K562 (cell line): ENCODE measurements around the gene PPP1CC. TPM values are rescaled to one million over a fixed set of nuclear protein-coding genes. Genes with fewer than 3 reads are reported as not detected.

Source experiments
- BRF1 ChIP-seq: IDR thresholded peaks from 3 replicates; pipeline ENCODE4 v1.6.1; 2011; ENCODE audit warnings: borderline replicate concordance, mild to moderate bottlenecking; ENCODE audit not compliant: insufficient read length; ENCODE audit errors: extremely low read depth
- CBFA2T3 ChIP-seq: fragments of 450-650 bp; IDR thresholded peaks from 2 replicates; pipeline ENCODE4 v1.6.1; 2017
- ETV6 ChIP-seq, 3 experiments: fragments of 150-350 bp in 1 of 3; sonication (generic) in 1 of 3; formaldehyde crosslinking in 1 of 3; IDR thresholded peaks; 2 replicates each; pipeline versions ENCODE4 v1.6.1 to v1.8.0; 2014 to 2022; ENCODE audit warnings: borderline replicate concordance in 2 of 3, low read depth in 2 of 3, antibody characterized with exemption in 1 of 3, low read length in 1 of 3, mild to moderate bottlenecking in 1 of 3, missing genetic modification reagents in 1 of 3
- FOS ChIP-seq: IDR thresholded peaks from 3 replicates; pipeline ENCODE4 v1.6.1; 2011; ENCODE audit not compliant: insufficient read length; ENCODE audit errors: extremely low read depth
- GTF2A2 ChIP-seq: IDR thresholded peaks from 2 replicates; pipeline ENCODE4 v1.6.1; 2016; ENCODE audit warnings: mild to moderate bottlenecking, missing genetic modification characterization, missing compliant biosample characterization
- HDAC2 ChIP-seq: fragments of 450-650 bp; IDR thresholded peaks from 2 replicates; pipeline ENCODE4 v1.6.1; 2016; ENCODE audit warnings: mild to moderate bottlenecking
- HSF4 ChIP-seq: fragments of 250-450 bp; sonication (Bioruptor Pico); IDR thresholded peaks from 2 replicates; pipeline ENCODE4 v2.1.2; 2022; ENCODE audit warnings: mild to moderate bottlenecking, moderate library complexity, borderline replicate concordance
- MAZ ChIP-seq, 2 experiments: fragments of 450-650 bp in 1 of 2; sonication (generic) in 1 of 2; formaldehyde crosslinking; IDR thresholded peaks in 1 of 2; conservative IDR thresholded peaks in 1 of 2; 2 replicates each; pipeline versions ENCODE4 v1.4.0 to v1.5.0; 2020; ENCODE audit warnings: mild to moderate bottlenecking in 1 of 2, missing genetic modification reagents in 1 of 2
- MED1 ChIP-seq: sonication (generic); formaldehyde crosslinking; IDR thresholded peaks from 2 replicates; pipeline ENCODE4 v1.8.1; 2023; ENCODE audit warnings: missing genetic modification reagents, borderline replicate concordance
- MLX ChIP-seq, 2 experiments: fragments of 450-650 bp in 1 of 2; sonication (generic) in 1 of 2; formaldehyde crosslinking; conservative IDR thresholded peaks; 2 replicates each; pipeline versions ENCODE4 v1.4.0 to v1.8.1; 2020 to 2022; ENCODE audit warnings: mild to moderate bottlenecking in 1 of 2, missing genetic modification reagents in 1 of 2
- NR1H2 ChIP-seq: sonication (generic); formaldehyde crosslinking; IDR thresholded peaks from 2 replicates; pipeline ENCODE4 v1.4.0; 2020; ENCODE audit warnings: mild to moderate bottlenecking, missing genetic modification reagents
- RBM15 ChIP-seq: fragments of 200-400 bp; formaldehyde crosslinking; IDR thresholded peaks from 2 replicates; pipeline ENCODE4 v1.6.1; 2018; ENCODE audit warnings: mild to moderate bottlenecking, low read length, moderate library complexity; ENCODE audit not compliant: insufficient read depth
- RBM17 ChIP-seq: fragments of 200-400 bp; formaldehyde crosslinking; IDR thresholded peaks from 2 replicates; pipeline ENCODE4 v1.6.1; 2017; ENCODE audit warnings: low read depth, mild to moderate bottlenecking, low read length, borderline replicate concordance
- TBP ChIP-seq: optimal IDR thresholded peaks from 2 replicates; pipeline ENCODE3; 2011; ENCODE audit warnings: low read depth, low read length, improper control_type of control experiment
- TRIM24 ChIP-seq, 2 experiments: fragments of 450-650 bp; IDR thresholded peaks; 2 replicates each; pipeline ENCODE4 v1.6.1; 2016
- ZFP30 ChIP-seq: fragments of 250-450 bp; sonication (Bioruptor Pico); IDR thresholded peaks from 2 replicates; pipeline ENCODE4 v1.8.0; 2022; ENCODE audit warnings: moderate library complexity, mild to moderate bottlenecking, inconsistent platforms, borderline replicate concordance
- ZNF282 ChIP-seq: sonication (generic); formaldehyde crosslinking; IDR thresholded peaks from 2 replicates; pipeline ENCODE4 v1.8.1; 2023; ENCODE audit warnings: missing genetic modification reagents
- polyA plus RNA-seq, 8 experiments: library from polyadenylated mRNA; depleted of rRNA in 4 of 8; stranded (reverse) in 5 of 8; unstranded in 3 of 8; fragments of >200 nt; fragmentation: Nextera tagmentation in 2 of 8; fragmentation: Illumina TruSeq in 1 of 8; extraction: Ambion mirVana in 2 of 8; extraction: Trizol in 1 of 8; gene quantifications; 2 replicates each; pipeline versions ENCODE4 v1.2.1 to v1.2.3, GENCODE V29; 2011 to 2014; ENCODE audit warnings: inconsistent platforms in 1 of 8, missing spikeins in 1 of 8
- total RNA-seq, 7 experiments: library from RNA; depleted of rRNA in 6 of 7; stranded (reverse); fragments of >200 nt in 6 of 7; fragmentation: Illumina TruSeq in 2 of 7; extraction: Trizol in 2 of 7; gene quantifications; 2 replicates each; pipeline versions ENCODE4 v1.2.1 to v1.2.3, GENCODE V29; 2011 to 2021; ENCODE audit warnings: low replicate concordance in 1 of 7
- TF ChIP-seq, protein P1 (sequence below), 2 experiments: fragments of 450-650 bp; IDR thresholded peaks; 2 replicates each; pipeline ENCODE4 v1.6.1; 2016; ENCODE audit warnings: mild to moderate bottlenecking in 2 of 2, borderline replicate concordance in 1 of 2, low read depth in 1 of 2, moderate library complexity in 1 of 2

Gene PPP1CC
- total and polyA plus RNA-seq, 9 of the 15 experiments (the other 6 are each of a cell fraction or from before 2014, with no cell fraction given), result 67.4 to 286 (median 195) TPM

DNA sequence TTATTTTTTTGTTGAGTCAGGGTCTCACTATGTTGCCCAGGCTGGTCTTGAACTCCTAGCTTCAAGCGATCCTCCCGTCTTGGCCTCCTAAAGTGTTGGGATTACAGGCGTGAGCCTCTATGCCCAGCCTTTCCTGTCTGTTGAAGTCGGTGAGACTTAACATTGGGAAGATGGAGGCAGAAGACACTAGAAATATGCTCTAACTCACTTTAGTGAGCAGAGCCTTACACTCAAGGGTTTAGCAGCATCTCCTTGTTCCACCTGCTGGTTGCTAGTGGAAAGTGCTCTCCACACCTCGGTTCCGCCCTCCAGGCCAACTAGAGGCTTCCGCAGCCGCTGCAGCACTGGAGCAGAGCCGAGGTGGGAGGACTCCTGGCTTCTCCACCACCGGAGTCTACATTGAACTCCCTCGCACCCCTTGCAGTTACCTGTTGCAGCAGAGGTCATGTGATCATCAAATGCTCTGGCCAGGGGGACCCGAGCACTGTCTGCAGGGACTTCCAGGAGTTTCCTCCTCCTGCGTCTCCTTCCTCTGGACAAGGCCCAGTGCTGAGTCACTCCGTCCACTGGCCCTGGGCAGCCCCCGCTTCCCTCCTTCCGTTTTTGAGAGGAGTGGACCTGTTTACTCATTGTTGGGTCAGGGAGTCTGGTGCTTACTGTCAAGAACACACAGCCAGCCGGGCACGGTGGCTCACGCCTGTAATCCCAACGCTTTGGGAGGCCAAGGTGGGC lies 44.4 kb downstream of the PPP1CC start (continued):
- TF ChIP-seq HSF4 (CRISPR knock-in tag) (no peak), ZNF282 (CRISPR knock-in tag) (no peak), GTF2A2 (tag) (no peak), NR1H2 (CRISPR knock-in tag) (no peak), FOS (no peak), CBFA2T3 (no peak; the same call in 1 of the 2 replicates), MED1 (CRISPR knock-in tag) (no peak), RBM17 (no peak), ZFP30 (CRISPR knock-in tag) (no peak), TRIM24 (IDR thresholded peaks at IDR 0.05) (peak in 1 of 2 experiments; percentile 60; a peak in 2 of 4 replicates), MLX (CRISPR knock-in tag; conservative IDR thresholded peaks at IDR 0.05) (no peak), BRF1 (no peak), TBP (no peak), HDAC2 (peak; percentile 75), ETV6 (IDR thresholded peaks at IDR 0.05; ENCODE audit: borderline replicate concordance in 1 of 2, low read depth in 2 of 2, low read length in 1 of 2) (peak; percentile 64 to 76; a peak in 2 of 4 replicates), ETV6 (CRISPR knock-in tag; IDR thresholded peaks at IDR 0.05; ENCODE audit: borderline replicate concordance) (no peak), RBM15 (no peak), MAZ (CRISPR knock-in tag; conservative IDR thresholded peaks at IDR 0.05 in 1 of 2, IDR thresholded peaks at IDR 0.05 in 1 of 2) (peak in 1 of 2 experiments; percentile 83; a peak in 3 of 4 replicates)
- TF ChIP-seq, protein P1, sequence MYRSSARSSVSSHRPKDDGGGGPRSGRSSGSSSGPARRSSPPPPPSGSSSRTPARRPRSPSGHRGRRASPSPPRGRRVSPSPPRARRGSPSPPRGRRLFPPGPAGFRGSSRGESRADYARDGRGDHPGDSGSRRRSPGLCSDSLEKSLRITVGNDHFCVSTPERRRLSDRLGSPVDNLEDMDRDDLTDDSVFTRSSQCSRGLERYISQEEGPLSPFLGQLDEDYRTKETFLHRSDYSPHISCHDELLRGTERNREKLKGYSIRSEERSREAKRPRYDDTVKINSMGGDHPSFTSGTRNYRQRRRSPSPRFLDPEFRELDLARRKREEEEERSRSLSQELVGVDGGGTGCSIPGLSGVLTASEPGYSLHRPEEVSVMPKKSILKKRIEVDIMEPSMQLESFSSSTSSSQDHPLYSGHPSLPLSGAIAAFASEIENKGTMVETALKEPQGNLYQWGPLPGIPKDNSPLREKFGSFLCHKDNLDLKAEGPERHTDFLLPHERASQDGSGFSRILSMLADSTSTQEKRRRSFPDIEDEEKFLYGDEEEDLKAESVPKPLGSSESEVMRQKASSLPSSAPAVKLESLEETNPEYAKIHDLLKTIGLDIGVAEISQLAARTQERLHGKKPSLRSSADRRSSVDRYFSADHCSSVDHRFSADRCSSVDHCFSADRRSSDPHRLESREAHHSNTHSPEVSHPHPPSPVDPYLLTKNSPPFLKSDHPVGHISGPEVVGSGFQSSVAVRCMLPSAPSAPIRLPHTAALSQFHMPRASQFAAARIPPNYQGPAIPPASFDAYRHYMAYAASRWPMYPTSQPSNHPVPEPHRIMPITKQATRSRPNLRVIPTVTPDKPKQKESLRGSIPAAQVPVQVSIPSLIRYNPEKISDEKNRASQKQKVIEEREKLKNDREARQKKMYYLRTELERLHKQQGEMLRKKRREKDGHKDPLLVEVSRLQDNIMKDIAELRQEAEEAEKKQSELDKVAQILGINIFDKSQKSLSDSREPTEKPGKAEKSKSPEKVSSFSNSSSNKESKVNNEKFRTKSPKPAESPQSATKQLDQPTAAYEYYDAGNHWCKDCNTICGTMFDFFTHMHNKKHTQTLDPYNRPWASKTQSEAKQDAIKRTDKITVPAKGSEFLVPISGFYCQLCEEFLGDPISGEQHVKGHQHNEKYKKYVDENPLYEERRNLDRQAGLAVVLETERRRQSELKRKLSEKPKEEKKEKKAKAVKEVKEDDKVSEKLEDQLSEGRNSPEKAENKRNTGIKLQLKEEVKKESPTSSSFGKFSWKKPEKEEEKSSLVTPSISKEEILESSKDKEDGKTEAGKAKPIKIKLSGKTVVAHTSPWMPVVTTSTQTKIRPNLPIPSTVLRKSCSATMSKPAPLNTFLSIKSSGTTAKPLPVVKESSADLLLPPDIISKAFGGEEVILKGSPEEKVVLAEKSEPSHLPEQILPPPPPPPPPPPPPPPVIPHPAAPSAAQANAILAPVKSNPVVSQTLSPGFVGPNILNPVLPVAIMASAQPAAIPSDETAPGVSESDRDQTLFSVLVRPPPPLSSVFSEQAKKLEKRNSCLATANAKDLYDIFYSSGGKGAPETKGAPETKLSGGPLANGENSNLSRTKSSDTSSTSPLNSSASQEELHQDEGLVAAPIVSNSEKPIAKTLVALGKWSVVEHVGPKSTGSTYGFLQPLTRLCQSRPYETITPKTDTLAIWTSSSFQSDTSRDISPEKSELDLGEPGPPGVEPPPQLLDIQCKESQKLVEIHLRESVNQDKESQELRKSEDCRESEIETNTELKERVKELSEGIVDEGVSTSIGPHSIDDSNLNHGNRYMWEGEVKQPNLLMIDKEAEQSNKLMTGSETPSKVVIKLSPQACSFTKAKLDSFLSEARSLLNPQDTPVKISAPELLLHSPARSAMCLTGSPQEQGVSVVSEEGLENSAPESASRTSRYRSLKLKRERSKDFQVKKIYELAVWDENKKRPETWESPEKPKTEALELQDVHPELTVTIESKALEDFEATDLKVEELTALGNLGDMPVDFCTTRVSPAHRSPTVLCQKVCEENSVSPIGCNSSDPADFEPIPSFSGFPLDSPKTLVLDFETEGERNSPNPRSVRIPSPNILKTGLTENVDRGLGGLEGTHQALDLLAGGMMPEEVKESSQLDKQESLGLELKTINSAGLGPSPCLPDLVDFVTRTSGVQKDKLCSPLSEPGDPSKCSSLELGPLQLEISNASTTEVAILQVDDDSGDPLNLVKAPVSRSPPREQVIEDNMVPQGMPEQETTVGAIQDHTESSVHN (IDR thresholded peaks at IDR 0.05; ENCODE audit: borderline replicate concordance in 1 of 2, low read depth in 1 of 2), result 0 out of 4 replicates have a peak, but pooled peaks of 1 of the 2 experiments have one; percentile 32
